Sigmoid colon (tissue), 4 donors: ENCODE data around the gene CTSE.
"Not testable (repeated sequence)": the region's sequence is repeated elsewhere in the genome, so short reads cannot be mapped to it uniquely, and the experiment has no call there.

Source experiments
- CTCF ChIP-seq, 4 experiments: fragments of 450-650 bp in 3 of 4; fragments of 200-600 bp in 1 of 4; IDR thresholded peaks; one replicate each; pipeline ENCODE4 v1.5.1; 2016 to 2019; ENCODE audit warnings: antibody characterized with exemption in 4 of 4, mild to moderate bottlenecking in 3 of 4, moderate library complexity in 2 of 4
- EP300 ChIP-seq, 4 donors: sonication (generic); formaldehyde crosslinking; IDR thresholded peaks; one replicate each; pipeline ENCODE4 v1.6.1; 2017; ENCODE audit warnings: antibody characterized with exemption in 4 of 4
- POLR2AphosphoS5 ChIP-seq, 4 donors: sonication (generic); formaldehyde crosslinking; IDR thresholded peaks; one replicate each; pipeline ENCODE4 v1.6.1; 2017; ENCODE audit warnings: antibody characterized with exemption in 4 of 4

- TF ChIP-seq CTCF, POLR2AphosphoS5, EP300 (IDR thresholded peaks at IDR 0.05): not testable (repeated sequence)
Observed at GRCh38 chr1:206052919-206053610, 29.4 kb upstream of the CTSE start, which contains the start of gene RHEX.
